ENCODE data around the gene DYNLT2B. TPM values are rescaled to one million over a fixed set of nuclear protein-coding genes. Genes with fewer than 3 reads are reported as not detected.
"Not testable (repeated sequence)": the region's sequence is repeated elsewhere in the genome, so short reads cannot be mapped to it uniquely, and the experiment has no call there.

DYNLT2B gene
- total RNA-seq, 1 donor from 2014 or later, result 5.0 TPM

GRCh38 chr3:196332168-196332567 is 14.1 kb upstream of the DYNLT2B start:
- intact Hi-C loops (cut with DNase I), result no loop called here
- DNase-seq (ENCODE audit: low spot score), result no peak

- no peak for DNase-seq (ENCODE audit: low spot score)
- intact Hi-C loops (cut with DNase I), result no loop called here
Measured at GRCh38 chr3:196327405-196327804, 9.4 kb upstream of the DYNLT2B start.

- no peak for DNase-seq (ENCODE audit: low spot score)
- intact Hi-C loops (cut with DNase I), result no loop called here
Measured at GRCh38 chr3:196326936-196327335, 8.9 kb upstream of the DYNLT2B start.

- no peak for DNase-seq (ENCODE audit: low spot score)
- intact Hi-C loops (cut with DNase I), result no loop called here
Measured at GRCh38 chr3:196323691-196324090, 5.7 kb upstream of the DYNLT2B start.

- intact Hi-C loops (cut with DNase I), result no loop called here
- DNase-seq (ENCODE audit: low spot score), result no peak
Measured at GRCh38 chr3:196323016-196323415, 5.0 kb upstream of the DYNLT2B start.

GRCh38 chr3:196321162-196321561 is 3.1 kb upstream of the DYNLT2B start:
- DNase-seq (ENCODE audit: low spot score), result no peak
- intact Hi-C loops (cut with DNase I), result no loop called here

- intact Hi-C loops (cut with DNase I), result no loop called here
Measured at GRCh38 chr3:196320137-196320536, 2.1 kb upstream of the DYNLT2B start.

GRCh38 chr3:196316799-196317686 is 997 bp downstream of the DYNLT2B start:
- DNase-seq (ENCODE audit: low spot score); intact Hi-C loops (cut with DNase I): not testable (repeated sequence)

More at GRCh38 chr3:196320137-196320536, 2.1 kb upstream of the DYNLT2B start:
- no peak for DNase-seq (ENCODE audit: low spot score)

GRCh38 chr3:196315821-196316220 is 2.2 kb downstream of the DYNLT2B start:
- no peak for DNase-seq (ENCODE audit: low spot score)

GRCh38 chr3:196314597-196314996 is 3.4 kb downstream of the DYNLT2B start:
- intact Hi-C loops (cut with DNase I), result no loop called here
- DNase-seq (ENCODE audit: low spot score), result no peak

More at GRCh38 chr3:196315821-196316220, 2.2 kb downstream of the DYNLT2B start:
- intact Hi-C loops (cut with DNase I), result no loop called here

- intact Hi-C loops (cut with DNase I), result not testable (repeated sequence)
Measured at GRCh38 chr3:196314086-196314485, 4.0 kb downstream of the DYNLT2B start.

GRCh38 chr3:196302960-196303359 is 15.1 kb downstream of the DYNLT2B start:
- DNase-seq (ENCODE audit: low spot score); intact Hi-C loops (cut with DNase I): not testable (repeated sequence)

More at GRCh38 chr3:196314086-196314485, 4.0 kb downstream of the DYNLT2B start:
- DNase-seq (ENCODE audit: low spot score), result not testable (repeated sequence)

GRCh38 chr3:196302551-196302950 is 15.5 kb downstream of the DYNLT2B start:
- intact Hi-C loops (cut with DNase I); DNase-seq (ENCODE audit: low spot score): not testable (repeated sequence)

- DNase-seq (ENCODE audit: low spot score), result no peak
- intact Hi-C loops (cut with DNase I), result no loop called here
Measured at GRCh38 chr3:196298521-196298920, 19.5 kb downstream of the DYNLT2B start.

GRCh38 chr3:196292286-196292923 is 25.6 kb downstream of the DYNLT2B start:
- DNase-seq (ENCODE audit: low spot score), result no peak
- intact Hi-C loops (cut with DNase I), result no loop called here

GRCh38 chr3:196288141-196288460 is 29.9 kb downstream of the DYNLT2B start:
- intact Hi-C loops (cut with DNase I), result no loop called here

GRCh38 chr3:196287440-196288140 is 30.4 kb downstream of the DYNLT2B start, which contains the start of gene PCYT1A:
Gene PCYT1A (minus strand): TSS chr3:196287726. CDS start chr3:196270531, 17,195 bp downstream.
- peak; percentile 97 for DNase-seq (ENCODE audit: low spot score)

More at GRCh38 chr3:196288141-196288460, 29.9 kb downstream of the DYNLT2B start:
- no peak for DNase-seq (ENCODE audit: low spot score)

GRCh38 chr3:196287090-196287439 is 31.0 kb downstream of the DYNLT2B start:
- no peak for DNase-seq (ENCODE audit: low spot score)
- intact Hi-C loops (cut with DNase I), result loop anchor here (1.0 kb wide), 1 partner anchor 216 kb away; the partner anchor contains the start of gene RNF168

More at GRCh38 chr3:196287440-196288140, 30.4 kb downstream of the DYNLT2B start, which contains the start of gene PCYT1A:
- intact Hi-C loops (cut with DNase I), result loop anchor here (1.0 kb wide), 1 partner anchor 216 kb away; the partner anchor contains the start of gene RNF168

GRCh38 chr3:196284396-196284795 is 33.6 kb downstream of the DYNLT2B start:
- intact Hi-C loops (cut with DNase I), result no loop called here
- no peak for DNase-seq (ENCODE audit: low spot score)

GRCh38 chr3:196281962-196282361 is 36.1 kb downstream of the DYNLT2B start:
- intact Hi-C loops (cut with DNase I), result no loop called here
- DNase-seq (ENCODE audit: low spot score), result no peak

Measured in cardiac septum (tissue), 1 donor.